ENCODE measurements around the gene TAB3.

- TF ChIP-seq, protein P1, sequence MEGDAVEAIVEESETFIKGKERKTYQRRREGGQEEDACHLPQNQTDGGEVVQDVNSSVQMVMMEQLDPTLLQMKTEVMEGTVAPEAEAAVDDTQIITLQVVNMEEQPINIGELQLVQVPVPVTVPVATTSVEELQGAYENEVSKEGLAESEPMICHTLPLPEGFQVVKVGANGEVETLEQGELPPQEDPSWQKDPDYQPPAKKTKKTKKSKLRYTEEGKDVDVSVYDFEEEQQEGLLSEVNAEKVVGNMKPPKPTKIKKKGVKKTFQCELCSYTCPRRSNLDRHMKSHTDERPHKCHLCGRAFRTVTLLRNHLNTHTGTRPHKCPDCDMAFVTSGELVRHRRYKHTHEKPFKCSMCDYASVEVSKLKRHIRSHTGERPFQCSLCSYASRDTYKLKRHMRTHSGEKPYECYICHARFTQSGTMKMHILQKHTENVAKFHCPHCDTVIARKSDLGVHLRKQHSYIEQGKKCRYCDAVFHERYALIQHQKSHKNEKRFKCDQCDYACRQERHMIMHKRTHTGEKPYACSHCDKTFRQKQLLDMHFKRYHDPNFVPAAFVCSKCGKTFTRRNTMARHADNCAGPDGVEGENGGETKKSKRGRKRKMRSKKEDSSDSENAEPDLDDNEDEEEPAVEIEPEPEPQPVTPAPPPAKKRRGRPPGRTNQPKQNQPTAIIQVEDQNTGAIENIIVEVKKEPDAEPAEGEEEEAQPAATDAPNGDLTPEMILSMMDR (IDR thresholded peaks at IDR 0.05) = no peak
- TF ChIP-seq EZH2 (IDR thresholded peaks at IDR 0.05) = no peak
Measured at GRCh38 chrX:30892591-30892990, 3.5 kb upstream of the TAB3 start.
